Measurements from ENCODE around the gene FOXJ3.

The FOXJ3 gene

DNA sequence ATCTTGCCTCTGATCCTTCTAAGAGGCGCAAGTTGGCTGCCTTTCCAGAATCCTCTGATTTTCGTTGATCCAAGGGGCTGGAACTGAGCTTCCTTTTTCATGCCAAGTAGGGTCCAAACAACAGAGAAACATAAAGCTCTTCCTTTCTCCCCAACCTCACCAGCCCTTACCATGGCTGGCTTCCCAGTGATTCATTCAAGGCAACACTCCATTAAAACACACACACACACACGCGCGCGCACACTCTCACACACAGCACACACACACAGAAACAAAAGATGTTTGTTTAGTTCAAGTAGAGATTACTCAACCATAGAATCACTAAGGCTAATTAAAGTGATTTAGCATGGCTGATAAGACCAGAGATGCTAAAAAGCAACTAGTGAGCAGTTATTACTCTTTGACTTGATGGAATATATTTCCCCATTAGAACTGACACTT, 157.5 kb downstream of the FOXJ3 start:
- intact Hi-C loops (cut with DNase I), result loop anchor here (5.0 kb wide), 1 partner anchor 160 kb away; the partner anchor contains the start of gene FOXJ3
- peak in 39 of 42 donors; percentile 18 to 85 (median 58) for DNase-seq

DNA sequence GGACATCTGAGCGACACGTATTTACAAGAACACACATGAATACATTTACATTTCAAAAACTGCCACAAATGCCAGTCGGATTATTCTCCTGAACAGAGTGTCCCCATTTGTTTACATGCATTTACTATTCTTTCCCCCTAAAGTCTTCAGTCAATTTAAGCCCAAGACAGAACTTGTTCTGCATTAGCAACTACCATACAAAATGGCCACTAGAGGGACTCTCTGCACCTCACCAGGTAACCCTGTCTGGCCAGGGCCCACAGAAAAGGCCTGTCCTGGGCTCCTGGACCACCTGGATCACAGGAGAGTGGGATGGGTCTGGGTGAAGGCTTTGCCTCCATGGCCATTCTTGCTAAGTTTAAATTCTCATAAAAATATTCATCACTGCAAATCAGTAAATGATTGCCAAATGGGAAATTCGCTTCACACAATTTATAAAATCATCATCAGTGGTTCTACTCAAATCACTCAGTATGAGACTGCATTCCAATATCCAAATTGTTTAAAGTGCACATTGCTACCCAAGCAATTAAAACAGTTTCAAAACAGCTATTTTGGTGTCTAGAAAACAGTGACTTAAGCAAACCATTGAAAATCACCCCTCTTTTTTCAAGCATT, 158.0 kb downstream of the FOXJ3 start:
- DNase-seq, result peak in 21 of 42 donors; percentile 22 to 62 (median 39)
- intact Hi-C loops (cut with DNase I), result loop anchor here (5.0 kb wide), 1 partner anchor 160 kb away; the partner anchor contains the start of gene FOXJ3

- intact Hi-C loops (cut with DNase I), result loop anchor here (5.0 kb wide), 1 partner anchor 162 kb away; the partner anchor contains the start of gene FOXJ3
- no peak for DNase-seq
Observed at GRCh38 chr1:42175314-42176054, 159.6 kb downstream of the FOXJ3 start.

- DNase-seq, result peak in 1 of 42 donors; percentile 10
- intact Hi-C loops (cut with DNase I), result no loop called here
Observed at GRCh38 chr1:42173961-42174735, 160.9 kb downstream of the FOXJ3 start.

GRCh38 chr1:42173155-42173933, 161.7 kb downstream of the FOXJ3 start:
- intact Hi-C loops (cut with DNase I), result no loop called here
- peak; percentile 42 to 88 (median 76) for DNase-seq

- intact Hi-C loops (cut with DNase I), result no loop called here
- DNase-seq, result peak in 5 of 42 donors; percentile 3 to 23 (median 15)
Observed at GRCh38 chr1:42172381-42173133, 162.5 kb downstream of the FOXJ3 start.

GRCh38 chr1:42171679-42172266, 163.3 kb downstream of the FOXJ3 start:
- peak in 2 of 42 donors; percentile 5 to 28 for DNase-seq
- intact Hi-C loops (cut with DNase I), result no loop called here

GRCh38 chr1:42170779-42171621, 164.0 kb downstream of the FOXJ3 start:
- no peak for DNase-seq
- intact Hi-C loops (cut with DNase I), result no loop called here

DNA sequence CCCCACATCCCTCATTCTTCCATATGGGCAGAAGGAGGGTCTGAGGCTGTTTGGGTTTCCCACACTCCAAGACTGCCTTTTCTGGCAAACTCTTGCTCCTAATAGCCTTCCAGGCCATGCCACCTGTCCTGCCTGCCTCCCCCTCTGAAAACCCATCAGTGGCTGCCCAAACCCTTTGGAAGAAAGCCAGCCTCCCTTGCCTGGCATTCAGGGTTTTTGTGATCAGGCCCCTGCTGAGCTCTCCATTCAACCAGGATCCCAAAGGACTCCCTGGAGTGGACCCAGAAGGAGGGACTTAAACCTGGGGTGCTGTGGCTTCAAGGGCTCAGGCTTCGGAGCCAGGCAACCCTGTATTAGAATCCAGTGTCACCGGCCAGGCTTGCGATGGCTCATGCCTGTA, 166.3 kb downstream of the FOXJ3 start:
- no peak for DNase-seq
- intact Hi-C loops (cut with DNase I), result no loop called here

DNA sequence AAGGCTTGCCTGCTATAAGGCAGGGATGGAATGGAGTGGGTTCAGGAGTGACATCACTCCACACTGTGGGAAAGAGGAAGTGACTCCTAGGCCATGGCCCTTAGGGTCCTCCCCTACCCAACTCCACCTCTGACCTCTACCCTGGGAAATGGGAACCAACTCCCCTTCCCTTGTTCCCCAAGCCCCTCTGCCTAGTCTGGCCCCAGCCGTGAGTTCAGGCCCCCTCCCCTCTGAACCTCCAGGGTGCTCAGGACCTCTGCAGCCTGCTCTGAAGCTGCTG, 166.7 kb downstream of the FOXJ3 start:
- no peak for DNase-seq
- intact Hi-C loops (cut with DNase I), result no loop called here

DNA sequence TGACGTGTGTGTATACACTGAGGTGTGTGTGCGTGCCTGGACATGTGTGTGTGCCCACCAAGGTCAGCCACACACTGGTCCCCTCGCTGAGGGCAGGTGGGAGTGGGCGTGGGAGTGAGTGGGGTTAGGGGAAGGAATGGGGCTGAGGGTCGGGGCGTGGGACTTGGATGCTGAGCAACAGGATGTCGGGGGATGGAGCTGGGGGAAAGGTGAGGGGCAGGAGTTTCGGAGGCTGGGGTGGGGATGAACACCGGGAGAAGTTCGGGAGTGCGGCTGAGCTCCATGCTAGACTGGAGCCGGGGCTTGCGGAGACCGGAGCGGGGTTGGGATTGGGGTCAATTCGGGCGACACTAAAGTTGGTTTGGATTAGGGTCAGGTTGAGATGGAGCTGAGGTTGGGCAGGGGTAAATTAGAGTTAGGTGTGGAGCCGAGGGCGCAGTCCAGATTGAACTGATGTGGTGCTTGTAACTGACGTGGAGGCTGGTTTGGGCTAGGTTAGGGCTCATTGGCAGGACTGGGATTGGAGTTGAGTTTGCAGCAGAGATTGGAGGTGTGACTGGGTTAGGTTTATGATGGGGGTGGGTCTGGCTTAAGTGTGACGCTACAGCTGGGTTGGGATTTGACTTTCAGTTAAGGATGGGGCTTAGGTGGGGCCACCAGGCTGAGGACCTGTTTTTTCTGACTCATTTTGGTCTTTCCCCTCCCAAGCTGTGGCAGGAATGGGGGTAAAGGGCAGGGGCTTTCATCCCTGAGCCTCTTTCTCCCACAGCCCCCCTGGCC, 167.2 kb downstream of the FOXJ3 start:
- no peak for DNase-seq
- intact Hi-C loops (cut with DNase I), result no loop called here

DNA sequence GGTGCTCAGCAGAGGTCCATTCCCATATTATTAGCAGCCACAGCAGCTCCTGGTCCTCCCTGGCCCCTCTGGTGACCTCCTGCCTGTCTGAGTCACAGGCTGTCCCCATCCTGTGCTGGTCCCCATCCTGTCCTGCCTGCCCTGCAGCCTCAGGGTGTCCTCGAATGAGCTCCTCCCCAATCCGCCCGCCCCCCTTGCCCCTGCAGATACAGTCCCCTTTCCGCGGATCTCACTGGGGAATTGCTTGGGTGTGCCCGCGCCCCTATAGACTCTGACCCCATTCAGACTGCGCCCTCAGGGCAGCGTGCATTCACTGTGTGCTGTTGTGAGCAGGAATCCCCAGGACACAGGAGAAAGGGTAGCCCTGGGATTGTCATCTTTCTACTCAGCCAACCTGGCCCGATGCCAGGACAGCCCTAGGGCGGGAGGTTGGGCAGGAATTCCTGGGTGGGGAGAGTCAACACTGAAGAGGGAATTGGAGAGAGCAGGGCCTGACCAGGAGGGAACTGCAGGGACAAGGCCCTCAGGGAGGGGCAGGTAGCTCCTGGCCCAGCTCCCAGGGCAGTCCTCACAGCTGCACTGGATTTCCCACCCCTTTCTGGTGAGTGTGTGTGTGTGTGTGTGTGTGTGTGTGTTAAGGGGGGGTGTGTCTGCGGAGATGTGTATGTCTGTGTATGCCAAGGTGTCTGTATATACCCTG, 169.4 kb downstream of the FOXJ3 start:
- intact Hi-C loops (cut with DNase I), result no loop called here
- no peak for DNase-seq

DNA sequence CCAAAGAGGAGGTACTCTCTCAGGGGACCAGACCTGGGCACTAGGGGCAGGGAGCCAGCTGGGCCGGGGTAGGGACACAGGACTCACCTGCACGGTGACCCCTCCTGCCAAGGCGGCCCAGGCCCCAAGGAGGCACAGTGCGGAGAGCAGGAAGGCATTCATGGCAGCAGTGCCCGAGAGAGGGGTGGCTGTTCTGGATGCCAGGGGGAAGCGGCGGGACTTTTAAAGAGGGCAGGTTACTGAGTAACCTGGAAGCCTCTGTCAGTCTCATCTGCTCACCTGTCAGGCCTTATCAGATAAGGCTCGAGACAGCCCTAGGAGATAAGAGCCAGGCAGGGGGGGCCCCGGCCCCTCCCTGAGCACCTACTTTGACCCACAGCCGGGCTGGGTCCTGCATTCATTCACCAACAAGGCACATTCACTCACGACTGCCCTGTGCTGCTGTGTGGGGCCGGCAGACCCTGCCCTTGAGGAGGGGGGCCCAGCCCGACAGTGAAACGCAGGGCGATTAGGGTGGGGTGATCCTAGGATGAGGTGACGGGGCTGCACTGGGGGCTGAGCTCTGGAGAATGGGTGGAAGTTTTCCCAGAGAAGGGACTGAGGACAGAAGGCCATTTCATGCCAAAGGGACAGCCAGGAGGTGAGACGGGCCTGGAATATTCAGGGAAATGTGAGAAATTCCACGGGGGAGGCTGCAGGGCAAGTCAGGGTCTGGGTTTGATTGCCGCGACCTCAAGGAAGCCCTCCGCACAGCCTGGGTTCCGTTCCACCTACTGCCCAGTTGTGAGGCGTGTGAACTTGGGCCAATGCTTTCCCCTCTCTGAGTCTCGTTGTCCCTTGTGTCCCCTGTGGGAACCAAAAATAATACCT, 170.2 kb downstream of the FOXJ3 start, which contains the start of gene GUCA2A:
GUCA2A (minus strand) TSS at position 195 of the 870 bp plus-strand sequence; CDS start at position 162, 33 bp downstream.
- DNase-seq, result no peak
- intact Hi-C loops (cut with DNase I), result no loop called here

Data from head of caudate nucleus (tissue), 42 donors.